NCI-H2029 (cell line): ENCODE measurements around the gene CAPS.
"Not testable (repeated sequence)": the region's sequence is repeated elsewhere in the genome, so short reads cannot be mapped to it uniquely, and the experiment has no call there.

Experiments used
- DNase-seq: peaks from one replicate; lab custom pipeline; 2025; lab: John Stamatoyannopoulos, UW

The CAPS gene

DNA sequence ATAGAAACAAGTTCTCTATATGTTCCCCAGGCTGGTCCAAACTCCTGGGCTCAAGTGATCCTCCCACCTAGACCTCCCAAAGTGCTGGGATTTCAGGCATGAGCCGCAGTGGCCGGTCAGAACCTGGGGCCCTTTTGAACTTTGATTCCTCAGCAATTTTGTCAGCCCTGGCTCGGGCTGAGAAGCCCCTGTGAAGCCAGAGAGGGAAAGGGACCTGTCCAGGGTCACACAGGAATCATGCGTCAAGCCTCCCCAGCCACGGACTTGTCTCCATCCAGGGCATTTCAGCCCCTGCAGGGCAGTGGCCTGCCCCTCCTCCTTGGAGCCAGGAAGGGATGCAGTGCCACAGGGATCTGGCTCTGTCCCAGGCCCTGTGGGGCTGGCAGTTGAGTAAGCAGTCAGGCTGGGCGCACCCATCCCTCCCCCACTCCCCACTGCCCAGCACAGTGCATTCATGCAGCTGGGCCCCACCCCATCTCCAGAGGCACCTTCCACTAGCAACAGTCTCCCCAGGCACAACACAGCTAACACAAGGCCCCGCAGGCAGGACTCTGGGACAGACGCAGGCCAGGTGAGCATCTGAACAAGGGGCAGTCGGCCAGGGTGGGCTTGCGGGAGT, at the start of gene CAPS:
TSS of gene CAPS (plus strand) at position 516 of the 619 bp plus-strand sequence. CDS start 153 bp downstream, outside the sequence.
- no peak for DNase-seq

DNA sequence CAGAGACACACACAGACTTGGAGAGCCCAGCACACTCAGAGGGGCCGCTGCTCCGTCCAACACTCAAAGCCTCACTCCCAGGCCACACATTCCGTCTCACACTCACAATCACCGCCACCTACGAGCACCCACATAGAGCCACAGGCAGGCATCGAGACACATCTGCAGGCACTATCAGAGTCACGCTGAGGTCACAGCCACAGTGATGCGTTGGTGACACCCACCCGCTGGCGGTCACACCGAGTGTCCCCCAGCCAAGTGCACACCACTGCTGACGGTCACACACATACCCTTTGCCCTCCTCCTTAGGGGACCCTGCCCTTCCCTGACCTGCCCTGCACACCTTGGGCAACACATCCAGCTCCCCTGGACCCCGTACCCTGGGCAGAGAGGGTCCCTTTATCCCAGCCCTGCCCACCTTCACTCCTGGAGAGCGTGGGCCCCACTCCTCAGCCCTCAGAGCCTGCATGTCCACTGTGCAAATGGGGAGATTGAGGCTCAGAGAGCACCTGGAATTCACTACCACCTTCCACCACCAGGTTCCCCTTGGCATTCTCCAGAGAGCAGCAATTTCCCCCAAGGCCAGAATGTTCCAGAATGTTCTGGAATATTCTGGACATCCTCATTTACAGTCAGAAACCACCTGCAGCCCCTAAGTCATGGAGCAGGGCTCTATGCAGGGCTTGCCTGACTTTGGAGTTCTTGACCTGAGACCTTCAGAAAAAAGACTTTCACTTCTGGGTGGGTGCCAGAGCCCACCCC, 49.1 kb upstream of the CAPS start:
- DNase-seq: no peak

DNA sequence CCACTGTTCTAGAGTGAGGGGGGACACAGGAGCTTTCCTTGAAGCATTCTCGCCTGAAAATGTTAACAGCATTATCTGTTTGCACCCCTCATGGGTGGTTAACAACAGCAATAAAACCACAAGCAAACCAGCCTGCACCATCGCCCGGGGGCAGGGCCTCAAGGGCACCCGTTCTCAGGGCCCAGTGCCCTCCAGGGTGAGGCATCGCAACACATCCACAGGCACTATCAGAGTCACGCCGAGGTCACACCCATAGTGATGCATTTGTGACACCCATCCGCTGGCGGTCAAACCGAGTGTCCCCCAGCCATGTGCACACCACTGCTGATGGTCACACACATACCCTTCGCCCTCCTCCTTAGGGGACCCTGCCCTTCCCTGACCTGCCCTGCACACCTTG, 48.3 kb upstream of the CAPS start:
- DNase-seq: no peak

DNA sequence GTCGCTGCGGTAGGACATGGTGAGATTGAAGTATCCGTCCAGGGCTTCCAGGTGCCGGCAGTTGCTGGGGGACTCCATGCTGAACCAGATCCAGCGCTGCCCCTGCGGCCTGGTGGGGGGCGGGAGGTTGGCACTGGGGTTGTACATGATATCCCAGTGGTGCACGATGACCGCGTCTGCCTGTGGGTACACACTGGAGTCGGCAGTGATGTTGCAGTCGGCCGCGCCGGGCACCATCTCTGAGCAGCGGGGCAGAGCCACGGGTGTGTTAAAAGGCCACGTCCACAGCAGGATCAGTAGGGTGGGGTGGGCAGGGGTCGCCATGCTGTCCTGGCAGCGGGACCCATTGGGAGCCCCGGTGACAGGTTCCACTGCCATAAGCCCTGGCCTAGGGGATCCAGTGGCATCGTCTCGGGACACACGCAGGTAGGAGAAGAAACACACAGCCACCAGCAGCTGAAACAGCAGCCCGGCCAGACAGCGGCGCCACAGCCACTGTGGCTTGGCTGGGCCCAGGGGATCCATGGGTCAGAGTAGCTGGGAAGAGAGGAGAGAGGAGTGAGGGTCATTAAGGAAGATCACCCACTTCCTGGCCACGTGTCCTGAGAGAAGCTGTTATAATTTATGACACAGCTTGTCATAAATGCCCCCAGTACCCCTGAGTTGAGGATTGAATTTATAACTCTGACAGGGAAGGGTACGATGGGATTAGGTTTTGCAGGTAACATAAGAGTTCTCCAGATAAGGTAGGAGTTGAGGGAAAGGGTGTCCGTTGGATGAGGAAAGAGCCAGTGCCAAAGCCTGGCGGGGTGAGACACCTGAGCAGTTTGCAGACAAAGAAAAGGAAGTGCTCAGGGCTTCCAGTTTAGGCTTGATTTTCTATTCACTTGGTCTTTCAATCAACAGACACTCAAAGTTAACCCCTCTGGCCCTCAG, 46.6 kb upstream of the CAPS start:
- DNase-seq: peak; percentile 56

DNA sequence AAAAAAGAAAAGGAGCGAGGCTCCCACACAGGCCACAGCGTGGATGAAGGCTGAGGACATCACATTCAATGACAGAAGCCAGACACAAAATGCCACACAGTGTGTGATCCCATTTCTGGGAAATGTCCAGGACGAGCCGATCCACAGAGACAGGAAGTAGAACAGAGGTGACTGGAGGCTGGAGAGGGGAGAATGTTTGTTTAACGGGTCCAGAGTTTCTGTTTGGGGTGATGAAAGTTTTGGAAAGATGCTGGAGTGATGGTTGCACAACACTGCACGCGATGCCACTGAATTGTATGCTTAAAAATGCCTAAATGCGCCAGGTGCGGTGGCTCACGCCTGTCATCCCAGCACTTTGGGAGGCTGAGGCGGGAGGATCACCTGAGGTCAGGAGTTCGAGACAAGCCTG, 43.1 kb upstream of the CAPS start:
- DNase-seq: no peak

DNA sequence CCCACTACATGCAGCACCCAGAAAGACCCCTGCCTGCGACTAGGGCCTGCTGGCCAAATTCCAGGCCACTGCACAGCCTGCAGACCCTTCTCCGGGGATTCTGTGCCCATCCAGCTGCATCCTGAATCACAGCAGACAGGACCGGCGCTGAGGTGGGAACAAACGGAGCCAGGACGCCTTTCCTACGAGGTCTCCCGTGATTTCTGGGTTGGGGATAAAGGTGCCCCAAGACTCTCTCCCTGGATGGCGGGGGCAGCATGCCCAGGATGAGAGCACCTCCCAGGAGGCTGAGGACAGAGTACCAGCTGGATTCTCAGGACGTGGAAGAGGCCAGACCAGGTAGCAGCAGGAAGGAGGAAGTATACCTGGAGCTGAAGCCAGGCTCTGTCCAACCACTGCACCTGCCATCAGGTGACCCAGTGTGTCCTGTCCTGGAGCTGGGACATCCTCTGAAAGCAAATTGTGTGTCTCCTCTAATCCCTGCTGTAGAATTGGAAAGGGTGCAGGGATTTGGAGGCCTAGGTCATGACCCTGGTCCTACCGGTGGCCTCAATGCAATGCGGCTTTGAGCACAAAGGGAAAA, 40.3 kb upstream of the CAPS start:
- DNase-seq: no peak

DNA sequence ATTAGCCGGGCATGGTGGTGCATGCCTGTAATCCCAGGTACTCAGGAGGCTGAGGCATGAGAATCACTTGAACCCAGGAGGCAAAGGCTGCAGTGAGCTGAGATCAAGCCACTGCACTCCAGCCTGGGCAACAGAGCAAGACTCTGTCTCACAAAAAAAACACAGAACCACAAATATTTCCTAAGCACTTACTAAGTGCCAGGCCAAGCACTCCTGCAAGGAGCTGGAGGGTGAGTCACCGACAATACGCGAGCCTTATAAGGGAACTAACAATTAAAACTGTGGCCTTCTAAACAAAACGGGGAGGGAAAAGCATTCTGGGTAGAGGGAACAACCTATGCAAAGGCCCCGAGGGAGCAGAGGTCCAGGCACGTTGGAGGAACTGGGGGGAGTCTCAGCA, 39.6 kb upstream of the CAPS start:
- not testable (repeated sequence) for DNase-seq

DNA sequence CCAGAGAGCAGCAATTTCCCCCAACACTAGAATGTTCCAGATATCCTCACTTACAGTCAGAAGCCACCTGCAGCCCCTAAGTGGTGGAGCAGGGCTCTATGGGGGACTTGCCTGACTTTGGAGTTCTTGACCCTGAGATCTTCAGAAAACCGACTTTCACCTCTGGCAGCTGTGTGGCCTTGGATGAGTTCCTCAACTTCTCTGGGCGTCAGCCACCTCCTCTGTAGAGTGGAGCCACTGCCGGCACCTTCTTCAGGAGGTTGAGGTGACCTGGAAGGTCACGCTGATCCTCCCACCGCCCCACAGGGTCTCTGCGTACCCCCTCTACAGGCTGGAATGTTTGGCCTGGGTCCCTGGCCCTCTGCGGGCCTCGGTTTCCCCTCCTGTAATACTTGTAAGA, 36.6 kb upstream of the CAPS start:
- no peak for DNase-seq

DNA sequence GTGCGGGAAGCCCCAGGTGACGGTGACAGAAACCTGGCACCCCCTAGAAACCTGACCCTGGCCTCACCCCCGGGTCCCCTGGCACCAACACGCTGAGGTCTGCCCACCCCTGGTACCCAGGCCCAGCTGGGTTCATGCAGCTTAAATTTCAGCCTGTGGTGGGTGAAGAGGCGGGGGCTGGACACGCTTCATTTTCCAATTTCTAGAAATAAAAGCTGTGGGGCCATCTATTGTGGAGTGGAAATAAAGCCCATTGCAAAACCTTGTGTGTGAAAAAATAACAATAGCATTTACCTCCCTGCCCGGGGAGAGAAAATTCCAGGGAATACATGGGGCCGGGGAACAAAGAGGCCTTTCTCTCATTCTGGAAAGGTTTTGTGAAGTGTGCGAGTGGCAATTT, 36.2 kb upstream of the CAPS start:
- no peak for DNase-seq

DNA sequence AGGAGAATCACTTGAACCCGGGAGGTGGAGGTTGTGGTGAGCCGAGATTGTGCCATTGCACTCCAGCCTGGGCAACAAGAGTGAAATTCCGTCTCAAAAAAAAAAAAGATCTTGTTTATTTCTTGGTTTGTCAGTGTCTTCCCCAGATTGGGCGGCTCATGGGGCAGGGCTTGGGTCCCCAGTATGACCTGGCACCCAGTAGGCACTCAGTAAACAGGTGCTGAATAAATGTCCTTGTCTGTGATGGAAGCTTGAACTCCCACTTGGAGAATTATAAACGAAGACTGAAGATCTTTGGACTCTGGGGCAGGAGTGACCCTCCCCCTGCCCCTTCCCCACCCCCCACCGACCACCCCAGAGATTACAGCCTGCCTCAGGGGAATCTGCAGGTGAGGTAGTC, 33.9 kb upstream of the CAPS start:
- DNase-seq: no peak

DNA sequence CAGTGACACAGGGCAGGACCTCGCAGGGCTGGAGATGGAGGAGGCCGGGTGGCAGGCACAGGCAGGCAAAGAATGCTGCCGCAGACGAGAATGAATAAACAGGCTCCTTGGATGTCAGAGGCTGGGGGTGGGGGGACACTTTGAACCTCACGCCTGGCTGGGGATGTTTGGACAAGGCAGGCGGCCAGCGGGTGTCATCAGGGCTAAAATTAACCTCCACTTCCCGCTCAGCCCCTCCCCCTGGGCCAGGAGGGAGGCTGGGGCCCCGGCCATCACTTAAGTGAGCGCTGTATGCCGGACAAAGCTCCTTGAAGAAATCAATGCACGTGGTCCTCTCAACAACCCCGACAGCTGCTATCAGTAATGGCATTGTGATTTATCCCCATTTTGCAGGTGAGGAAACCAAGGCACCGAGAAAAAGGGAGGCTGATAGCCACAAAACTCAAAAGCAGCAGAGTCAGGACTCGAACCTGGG, 33.4 kb upstream of the CAPS start:
- DNase-seq: peak; percentile 74

DNA sequence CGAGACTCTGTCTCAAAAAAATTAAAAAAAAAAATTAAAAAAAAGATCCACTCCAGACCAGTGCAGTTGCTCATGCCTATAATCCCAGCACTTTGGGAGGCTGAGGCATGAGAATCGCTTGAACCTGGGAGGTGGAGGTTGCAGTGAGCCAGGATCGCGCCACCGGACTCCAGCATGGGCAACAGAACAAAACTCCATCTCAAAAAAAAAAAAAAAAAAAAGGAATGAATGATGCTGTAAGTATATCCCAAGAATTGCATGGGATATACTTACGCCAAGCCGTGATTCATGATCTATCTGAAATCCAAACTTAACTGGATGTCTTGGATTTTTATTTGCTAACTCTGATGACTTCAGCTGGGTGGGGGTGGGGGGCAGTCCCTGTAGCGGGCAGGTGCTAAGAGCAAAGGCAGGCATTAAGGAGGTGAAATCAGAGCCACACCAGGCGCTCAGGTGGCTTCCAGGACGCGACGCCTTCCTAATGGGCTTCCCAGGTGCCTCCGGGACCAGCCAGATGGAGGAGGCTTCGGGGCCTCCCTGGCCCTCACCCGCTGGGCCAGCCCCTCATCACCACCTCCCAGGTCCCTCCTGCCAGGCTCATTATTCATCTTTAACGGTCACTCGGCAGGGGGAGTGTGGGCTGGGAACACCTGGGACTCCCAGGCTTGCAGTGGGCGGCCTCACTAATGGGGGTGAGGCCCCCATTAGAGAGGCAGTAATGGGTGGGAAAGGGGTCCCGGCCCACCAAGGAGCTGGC, 32.3 kb upstream of the CAPS start:
- DNase-seq: peak; percentile 57

DNA sequence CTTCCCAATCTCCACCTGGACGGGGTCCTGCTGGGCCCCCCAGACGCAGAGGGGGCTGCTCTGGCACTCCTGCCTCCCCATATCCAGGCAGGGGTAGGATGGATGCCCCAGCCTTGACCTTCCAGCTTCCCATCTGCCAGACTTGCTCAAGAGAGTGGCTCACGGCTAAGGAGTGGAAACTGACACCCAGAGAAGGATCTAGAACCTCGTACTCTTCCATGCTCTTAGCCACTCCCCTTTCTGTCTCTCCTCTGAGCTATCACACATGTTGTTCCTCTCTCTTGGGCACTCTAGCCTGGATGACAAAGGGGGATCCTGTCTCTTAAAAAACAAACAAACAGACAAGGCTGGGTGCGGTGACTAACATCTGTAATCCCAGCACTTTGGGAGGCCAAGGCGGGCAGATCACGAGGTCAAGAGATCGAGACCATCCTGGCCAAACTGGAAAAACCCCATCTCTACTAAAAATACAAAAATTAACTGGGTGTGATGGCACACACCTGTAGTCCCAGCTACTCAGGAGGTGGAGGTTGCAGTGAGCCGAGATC, 31.6 kb upstream of the CAPS start:
- no peak for DNase-seq

DNA sequence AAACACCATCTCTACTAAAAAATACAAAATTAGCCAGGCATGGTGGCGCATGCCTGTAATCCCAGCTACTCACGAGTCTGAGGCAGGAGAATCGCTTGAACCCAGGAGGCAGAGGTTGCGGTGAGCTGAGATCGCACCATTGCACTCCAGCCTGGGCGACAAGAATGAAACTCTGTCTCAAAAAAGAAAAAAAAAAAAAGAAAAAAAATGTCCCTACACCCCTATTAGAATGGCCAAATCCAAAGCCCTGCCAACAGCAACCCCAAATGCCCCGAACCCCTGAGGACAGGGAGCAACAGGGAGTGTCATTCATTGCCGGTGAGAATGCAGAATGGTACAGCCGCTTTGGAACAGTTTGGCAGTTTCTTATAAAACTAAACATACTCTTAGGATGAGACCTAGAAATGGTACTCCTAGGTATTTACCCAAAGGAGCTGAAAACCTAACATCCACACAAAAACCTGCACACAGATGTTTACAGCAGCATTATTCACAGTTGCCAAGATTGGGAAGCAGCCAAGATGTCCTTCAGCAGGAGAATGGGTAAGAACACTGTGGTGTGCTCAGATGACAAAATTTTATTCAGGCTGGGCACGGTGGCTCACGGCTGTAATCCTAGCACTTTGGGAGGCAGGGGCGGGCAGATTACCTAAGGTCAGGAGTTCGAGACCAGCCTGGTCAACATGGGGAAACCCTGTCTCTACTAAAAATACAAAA, 30.7 kb upstream of the CAPS start:
- DNase-seq: peak; percentile 76

DNA sequence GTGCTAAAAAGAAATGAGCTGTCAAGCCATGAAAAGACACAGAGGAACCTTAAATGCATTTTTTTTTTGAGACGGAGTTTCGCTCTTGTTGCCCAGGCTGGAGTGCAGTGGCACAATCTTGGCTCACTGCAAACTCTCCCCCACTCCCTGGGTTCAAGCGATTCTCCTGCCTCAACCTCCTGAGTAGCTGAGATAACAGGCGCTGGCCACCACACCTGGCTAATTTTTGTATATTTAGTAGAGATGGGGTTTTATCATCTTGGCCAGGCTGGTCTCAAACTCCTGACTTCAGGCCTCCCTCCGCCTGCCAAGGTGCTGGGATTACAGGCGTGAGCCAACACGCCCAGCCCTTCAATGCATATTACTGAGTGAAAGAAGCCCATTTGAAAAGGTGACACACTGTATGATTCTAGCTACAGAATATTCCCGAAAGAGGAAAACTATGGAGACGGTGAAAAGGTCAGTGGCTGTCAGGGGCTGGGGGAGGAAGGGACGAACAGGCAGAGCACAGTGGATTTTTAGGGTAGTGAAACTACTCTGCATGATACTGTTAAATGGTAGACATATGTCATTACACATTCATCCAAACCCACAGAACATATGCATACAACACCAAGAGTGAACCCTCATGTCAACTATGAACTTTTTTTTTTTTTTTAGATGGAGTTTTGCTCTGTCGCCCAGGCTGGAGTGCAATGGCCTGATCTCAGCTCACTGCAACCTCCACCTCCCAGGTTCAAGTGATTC, 29.8 kb upstream of the CAPS start:
- DNase-seq: not testable (repeated sequence)

DNA sequence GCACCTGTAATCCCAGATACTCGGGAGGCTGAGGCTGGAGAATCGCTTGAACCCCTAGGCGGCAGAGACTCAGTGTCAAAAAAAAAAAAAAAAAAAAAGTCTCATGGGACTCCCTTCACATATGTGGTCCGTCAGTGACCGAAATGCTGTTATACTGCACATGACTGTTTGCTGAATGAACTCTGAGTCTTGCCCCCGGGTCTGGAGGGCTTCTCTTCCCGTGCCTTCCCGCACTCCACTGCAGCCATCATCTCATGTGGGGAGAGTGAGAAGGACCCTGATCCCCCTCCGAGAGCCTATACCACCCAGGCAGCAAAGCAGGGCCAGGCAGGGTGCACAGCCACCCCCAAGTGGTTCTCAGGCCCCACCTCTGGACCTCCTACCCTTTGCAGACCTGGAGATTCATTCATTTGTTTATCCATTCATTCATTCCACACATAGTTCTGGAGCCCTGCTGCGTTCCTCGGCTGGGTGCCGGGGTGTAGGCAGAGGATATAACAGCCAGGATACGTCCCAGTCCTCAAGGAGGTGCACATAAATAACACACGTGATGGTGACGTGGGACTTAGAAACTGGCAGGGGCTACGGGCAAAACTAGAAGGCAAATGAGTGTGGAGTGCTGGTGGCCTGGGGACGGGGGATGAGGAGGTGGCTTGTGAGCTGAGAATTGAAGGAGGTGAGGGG, 24.6 kb upstream of the CAPS start:
- no peak for DNase-seq

DNA sequence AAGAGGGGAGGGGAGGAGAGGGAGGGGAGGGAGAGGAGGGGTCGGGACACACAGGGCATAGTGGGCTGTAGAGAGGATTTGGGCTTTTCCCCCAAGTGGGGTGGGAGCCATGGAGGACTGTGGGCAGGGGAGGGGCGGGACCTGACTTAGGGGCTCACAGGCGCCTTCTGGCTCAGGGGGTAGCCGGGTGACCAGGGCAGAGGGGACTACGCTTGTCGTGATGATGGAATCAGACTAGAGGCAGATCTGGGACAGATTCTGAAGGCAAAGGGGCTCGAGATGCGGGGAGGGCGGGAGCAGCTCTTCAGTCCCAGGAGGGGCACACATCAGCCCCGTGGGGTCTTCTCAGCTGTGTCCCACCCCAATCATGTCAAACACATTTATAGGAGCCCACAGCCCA, 24.0 kb upstream of the CAPS start:
- DNase-seq: no peak

DNA sequence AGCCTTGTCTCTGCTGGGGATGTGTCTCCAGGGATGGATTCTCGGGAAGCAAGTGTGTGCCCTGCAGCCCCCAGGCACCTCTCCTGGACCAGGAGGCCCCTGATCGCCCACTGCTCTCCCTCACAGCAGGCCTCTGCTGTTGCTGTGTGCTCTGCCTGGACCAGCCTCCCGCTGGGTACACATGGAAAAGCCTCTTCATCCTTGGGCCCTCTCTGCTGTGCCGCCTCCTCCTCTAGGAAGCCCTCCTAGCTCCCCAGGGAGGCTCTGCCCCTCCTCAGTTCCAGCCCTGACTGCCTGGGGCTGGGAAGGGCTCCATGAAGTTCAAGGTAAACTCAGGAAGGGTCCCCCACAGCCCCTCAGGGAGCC, 22.5 kb upstream of the CAPS start:
- no peak for DNase-seq
